GM08714 (cell line): ENCODE measurements around the gene TMEM130.
"Not testable (repeated sequence)": the region's sequence is repeated elsewhere in the genome, so short reads cannot be mapped to it uniquely, and the experiment has no call there.

ENCODE experiments used
- H3K4me3 ChIP-seq: fragments of 200-500 bp; sonication (Bioruptor generic); 2 replicates; pipeline ENCODE4 v1.5.1; 2014; ENCODE audit warnings: mild to moderate bottlenecking, low read length, inconsistent platforms
- ZNF274 ChIP-seq: IDR thresholded peaks from 2 replicates; pipeline ENCODE4 v1.6.1; 2012; ENCODE audit warnings: mild to moderate bottlenecking, low read depth, low read length

TMEM130 gene

GRCh38 chr7:98870121-98870651 lies 372 bp upstream of the TMEM130 start:
- H3K4me3 ChIP-seq, result peak overlapping the region; percentile 35; the same call in 1 of the 2 replicates

GRCh38 chr7:98869027-98869596 lies 702 bp downstream of the TMEM130 start:
- H3K4me3 ChIP-seq, result no peak overlapping the region

More at GRCh38 chr7:98870121-98870651, 372 bp upstream of the TMEM130 start:
- TF ChIP-seq ZNF274, result no peak

GRCh38 chr7:98868450-98868849 lies 1.4 kb downstream of the TMEM130 start:
- H3K4me3 ChIP-seq, result no peak overlapping the region
- no peak for TF ChIP-seq ZNF274

More at GRCh38 chr7:98869027-98869596, 702 bp downstream of the TMEM130 start:
- no peak for TF ChIP-seq ZNF274

- no peak overlapping the region for H3K4me3 ChIP-seq
- no peak for TF ChIP-seq ZNF274
These were observed 3.0 kb downstream of the TMEM130 start for GRCh38 chr7:98866765-98867164.

GRCh38 chr7:98866351-98866750 lies 3.5 kb downstream of the TMEM130 start:
- no peak overlapping the region for H3K4me3 ChIP-seq
- TF ChIP-seq ZNF274, result no peak

- TF ChIP-seq ZNF274, result no peak
- no peak overlapping the region for H3K4me3 ChIP-seq
These were observed 4.9 kb downstream of the TMEM130 start for GRCh38 chr7:98864731-98865453.

GRCh38 chr7:98863601-98864000 lies 6.2 kb downstream of the TMEM130 start:
- no peak overlapping the region for H3K4me3 ChIP-seq
- no peak for TF ChIP-seq ZNF274

GRCh38 chr7:98862716-98863420 lies 6.9 kb downstream of the TMEM130 start:
- no peak overlapping the region for H3K4me3 ChIP-seq
- no peak for TF ChIP-seq ZNF274

- no peak for TF ChIP-seq ZNF274
- H3K4me3 ChIP-seq, result no peak overlapping the region
These were observed 7.6 kb downstream of the TMEM130 start for GRCh38 chr7:98862203-98862602.

GRCh38 chr7:98860071-98860470 lies 9.7 kb downstream of the TMEM130 start:
- H3K4me3 ChIP-seq, result no peak overlapping the region
- no peak for TF ChIP-seq ZNF274

- no peak for TF ChIP-seq ZNF274
- H3K4me3 ChIP-seq, result no peak overlapping the region
These were observed 14.0 kb downstream of the TMEM130 start for GRCh38 chr7:98855610-98856422.

GRCh38 chr7:98852826-98853225 lies 17.0 kb downstream of the TMEM130 start:
- no peak overlapping the region for H3K4me3 ChIP-seq
- no peak for TF ChIP-seq ZNF274

- H3K4me3 ChIP-seq, result no peak overlapping the region
- TF ChIP-seq ZNF274, result no peak
These were observed 20.9 kb downstream of the TMEM130 start for GRCh38 chr7:98848918-98849317.

- not testable (repeated sequence) for H3K4me3 ChIP-seq
These were observed 27.3 kb downstream of the TMEM130 start for GRCh38 chr7:98842552-98842951.
